Testis (tissue), 2 donors: Measurements from ENCODE around the gene UTP15.

Experiments used
- POLR2A ChIP-seq: fragments of 450-650 bp; IDR thresholded peaks from one replicate; pipeline ENCODE4 v1.6.1; 2017; ENCODE audit warnings: antibody characterized with exemption, mild to moderate bottlenecking, moderate library complexity
- TF ChIP-seq, protein P1 (sequence below), 3 experiments: fragments of 450-650 bp in 2 of 3; fragments of 200-600 bp in 1 of 3; sonication (generic) in 1 of 3; IDR thresholded peaks; one replicate each; pipeline ENCODE4 v1.5.1; 2016 to 2019; ENCODE audit warnings: antibody characterized with exemption in 3 of 3, mild to moderate bottlenecking in 2 of 3, moderate library complexity in 1 of 3

DNA sequence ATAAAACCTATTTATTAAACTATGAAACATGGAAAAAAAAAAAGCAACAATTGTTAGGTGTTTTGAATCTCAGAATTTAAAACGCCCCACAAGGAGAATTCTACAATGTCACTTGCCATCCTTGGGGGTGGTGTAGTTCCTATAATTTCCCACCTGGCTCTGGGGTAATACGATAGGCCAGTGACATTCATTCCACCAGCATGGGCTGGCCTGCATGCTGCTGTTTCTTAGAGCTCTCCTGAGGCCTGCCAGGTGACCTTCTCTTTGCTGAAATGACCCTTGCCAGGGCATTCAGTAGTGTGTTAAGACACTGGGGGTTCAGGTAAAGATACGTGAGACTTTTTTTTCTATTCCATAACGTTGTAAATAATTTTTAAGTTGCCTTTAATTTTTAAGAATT, 50.4 kb downstream of the UTP15 start:
- TF ChIP-seq, protein P1, sequence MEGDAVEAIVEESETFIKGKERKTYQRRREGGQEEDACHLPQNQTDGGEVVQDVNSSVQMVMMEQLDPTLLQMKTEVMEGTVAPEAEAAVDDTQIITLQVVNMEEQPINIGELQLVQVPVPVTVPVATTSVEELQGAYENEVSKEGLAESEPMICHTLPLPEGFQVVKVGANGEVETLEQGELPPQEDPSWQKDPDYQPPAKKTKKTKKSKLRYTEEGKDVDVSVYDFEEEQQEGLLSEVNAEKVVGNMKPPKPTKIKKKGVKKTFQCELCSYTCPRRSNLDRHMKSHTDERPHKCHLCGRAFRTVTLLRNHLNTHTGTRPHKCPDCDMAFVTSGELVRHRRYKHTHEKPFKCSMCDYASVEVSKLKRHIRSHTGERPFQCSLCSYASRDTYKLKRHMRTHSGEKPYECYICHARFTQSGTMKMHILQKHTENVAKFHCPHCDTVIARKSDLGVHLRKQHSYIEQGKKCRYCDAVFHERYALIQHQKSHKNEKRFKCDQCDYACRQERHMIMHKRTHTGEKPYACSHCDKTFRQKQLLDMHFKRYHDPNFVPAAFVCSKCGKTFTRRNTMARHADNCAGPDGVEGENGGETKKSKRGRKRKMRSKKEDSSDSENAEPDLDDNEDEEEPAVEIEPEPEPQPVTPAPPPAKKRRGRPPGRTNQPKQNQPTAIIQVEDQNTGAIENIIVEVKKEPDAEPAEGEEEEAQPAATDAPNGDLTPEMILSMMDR (IDR thresholded peaks at IDR 0.05) = no peak
- TF ChIP-seq POLR2A = no peak
